Measurements from ENCODE around the gene MEX3C.

Gene MEX3C

GRCh38 chr18:51154431-51155063 is 42.9 kb downstream of the MEX3C start:
- H3K9me3 Mint-ChIP-seq, result no peaks in the 10 kb centered on the region
- peaks cover 44% of the 10 kb centered on the region for H3K4me1 Mint-ChIP-seq (ENCODE audit: low read depth)
- peak overlapping the region; percentile 95 for H3K27ac Mint-ChIP-seq
- no peak for DNase-seq (ENCODE audit: low spot score)
- no peaks in the 10 kb centered on the region for H3K27me3 Mint-ChIP-seq (ENCODE audit: low read depth)
- H3K36me3 Mint-ChIP-seq (ENCODE audit: low read depth), result no peaks in the 10 kb centered on the region
- peak overlapping the region; percentile 88 for H3K4me3 Mint-ChIP-seq

DNA sequence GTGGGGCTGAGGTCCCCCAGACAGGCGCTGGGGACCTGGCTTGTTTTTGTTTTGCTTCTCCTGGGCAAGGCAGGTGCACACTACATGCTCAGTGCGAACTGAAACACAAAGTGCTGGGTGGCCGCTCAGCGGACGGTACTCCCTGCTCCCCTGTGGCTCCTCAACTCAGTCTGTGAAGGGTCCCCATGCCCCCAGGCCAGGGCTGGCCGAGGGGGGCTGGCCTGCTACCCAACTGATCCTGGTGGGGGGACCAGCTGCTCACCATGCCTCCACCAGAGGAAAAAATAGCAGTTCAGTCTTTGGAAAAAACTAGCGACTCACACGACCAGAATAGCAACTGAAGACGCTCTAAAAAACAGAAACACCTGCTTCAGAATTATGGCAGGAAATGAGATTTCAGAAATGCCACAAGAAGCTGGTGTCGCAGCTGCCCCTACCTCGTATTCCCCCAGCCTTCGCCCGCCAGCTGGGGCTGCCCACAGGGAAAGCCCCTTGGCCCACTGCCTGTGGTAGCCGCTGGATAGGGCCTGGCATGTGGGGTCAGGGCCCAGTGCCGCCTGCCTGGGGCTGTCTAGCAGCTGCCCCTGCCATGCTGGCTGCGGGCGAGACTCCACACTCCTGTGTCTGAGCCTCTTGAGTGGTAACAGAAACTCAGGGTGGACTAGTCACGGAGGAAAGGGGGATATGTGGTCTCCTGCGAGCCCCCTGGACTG is 43.7 kb downstream of the MEX3C start:
- peak overlapping the region; percentile 88 for H3K4me3 Mint-ChIP-seq

DNA sequence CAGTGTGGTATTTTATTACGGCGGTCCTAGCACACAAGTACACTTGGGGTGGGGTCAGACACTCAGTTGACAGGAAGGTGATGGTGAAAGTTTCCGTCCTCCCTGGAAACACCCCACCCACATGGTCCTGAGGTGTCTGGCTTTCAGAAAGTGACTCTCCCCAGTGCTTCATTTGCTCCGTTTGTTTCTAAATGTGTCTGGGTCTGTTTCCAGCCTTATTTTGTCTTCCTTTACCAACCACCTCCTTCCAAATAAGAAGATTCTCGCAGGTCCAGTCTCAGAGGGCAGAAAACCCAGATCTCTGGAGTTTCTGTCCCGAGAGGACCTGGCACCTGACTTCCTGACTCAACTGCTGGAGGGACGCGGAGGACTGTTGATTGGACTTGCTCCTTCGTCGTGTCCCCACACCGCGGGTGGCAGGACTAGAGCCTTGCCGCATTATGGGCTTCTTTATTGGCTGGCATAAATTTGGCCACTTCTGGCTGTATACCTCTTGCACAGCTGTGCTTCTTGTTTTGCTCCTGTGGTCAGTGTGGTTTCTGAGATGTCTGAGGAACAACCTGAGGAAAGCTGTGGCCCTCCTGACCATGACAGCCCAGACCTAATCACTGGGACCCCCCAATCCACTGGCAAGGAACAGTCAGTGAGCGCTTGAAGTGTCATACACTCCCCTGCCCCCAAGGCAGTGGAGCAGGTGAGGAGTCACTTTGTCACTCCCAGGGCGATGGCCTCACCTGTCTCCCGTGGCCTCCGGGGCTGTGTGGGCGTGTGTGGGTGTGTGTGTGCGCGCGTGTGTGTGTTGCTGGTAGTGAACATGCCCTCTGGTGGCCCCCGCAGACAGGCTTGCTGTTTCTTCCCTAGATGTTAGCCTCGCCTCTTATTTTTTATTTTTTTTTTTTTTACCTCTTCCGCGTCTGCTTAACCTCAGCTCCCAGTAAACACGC is 45.6 kb downstream of the MEX3C start:
- Mint-ChIP-seq H3K4me3 (peak overlapping the region; percentile 76), H3K27ac (peak overlapping the region; percentile 87), H3K36me3 (ENCODE audit: low read depth) (no peaks in the 10 kb centered on the region), H3K9me3 (no peaks in the 10 kb centered on the region), H3K27me3 (ENCODE audit: low read depth) (no peaks in the 10 kb centered on the region), H3K4me1 (ENCODE audit: low read depth) (peaks cover 44% of the 10 kb centered on the region)
- peak; percentile 80 for DNase-seq (ENCODE audit: low spot score)

More for the DNA sequence above, 43.7 kb downstream of the MEX3C start:
- peak; percentile 48 for DNase-seq (ENCODE audit: low spot score)
- Mint-ChIP-seq H3K4me1 (ENCODE audit: low read depth) (peaks cover 44% of the 10 kb centered on the region), H3K36me3 (ENCODE audit: low read depth) (no peaks in the 10 kb centered on the region), H3K27ac (peak overlapping the region; percentile 95), H3K9me3 (no peaks in the 10 kb centered on the region), H3K27me3 (ENCODE audit: low read depth) (no peaks in the 10 kb centered on the region)

GRCh38 chr18:51151185-51151567 is 46.3 kb downstream of the MEX3C start:
- Mint-ChIP-seq H3K9me3 (no peaks in the 10 kb centered on the region), H3K27ac (peak overlapping the region; percentile 20), H3K27me3 (ENCODE audit: low read depth) (no peaks in the 10 kb centered on the region), H3K4me1 (ENCODE audit: low read depth) (peaks cover 42% of the 10 kb centered on the region), H3K36me3 (ENCODE audit: low read depth) (no peaks in the 10 kb centered on the region), H3K4me3 (peak overlapping the region; percentile 76)
- no peak for DNase-seq (ENCODE audit: low spot score)

GRCh38 chr18:51150113-51150700 is 47.3 kb downstream of the MEX3C start:
- peak overlapping the region; percentile 3 for H3K4me3 Mint-ChIP-seq
- H3K27ac Mint-ChIP-seq, result peak overlapping the region; percentile 56
- no peak for DNase-seq (ENCODE audit: low spot score)
- no peaks in the 10 kb centered on the region for H3K9me3 Mint-ChIP-seq
- no peaks in the 10 kb centered on the region for H3K36me3 Mint-ChIP-seq (ENCODE audit: low read depth)
- H3K4me1 Mint-ChIP-seq (ENCODE audit: low read depth), result peaks cover 42% of the 10 kb centered on the region
- no peaks in the 10 kb centered on the region for H3K27me3 Mint-ChIP-seq (ENCODE audit: low read depth)

GRCh38 chr18:51149670-51150069 is 47.8 kb downstream of the MEX3C start:
- H3K27ac Mint-ChIP-seq, result peak overlapping the region; percentile 56
- no peaks in the 10 kb centered on the region for H3K9me3 Mint-ChIP-seq
- H3K4me1 Mint-ChIP-seq (ENCODE audit: low read depth), result peaks cover 41% of the 10 kb centered on the region
- DNase-seq (ENCODE audit: low spot score), result no peak
- peak overlapping the region; percentile 3 for H3K4me3 Mint-ChIP-seq
- H3K27me3 Mint-ChIP-seq (ENCODE audit: low read depth), result no peaks in the 10 kb centered on the region
- H3K36me3 Mint-ChIP-seq (ENCODE audit: low read depth), result no peaks in the 10 kb centered on the region

- H3K27me3 Mint-ChIP-seq (ENCODE audit: low read depth), result no peaks in the 10 kb centered on the region
These were observed 50.6 kb downstream of the MEX3C start for GRCh38 chr18:51146909-51147308.

DNA sequence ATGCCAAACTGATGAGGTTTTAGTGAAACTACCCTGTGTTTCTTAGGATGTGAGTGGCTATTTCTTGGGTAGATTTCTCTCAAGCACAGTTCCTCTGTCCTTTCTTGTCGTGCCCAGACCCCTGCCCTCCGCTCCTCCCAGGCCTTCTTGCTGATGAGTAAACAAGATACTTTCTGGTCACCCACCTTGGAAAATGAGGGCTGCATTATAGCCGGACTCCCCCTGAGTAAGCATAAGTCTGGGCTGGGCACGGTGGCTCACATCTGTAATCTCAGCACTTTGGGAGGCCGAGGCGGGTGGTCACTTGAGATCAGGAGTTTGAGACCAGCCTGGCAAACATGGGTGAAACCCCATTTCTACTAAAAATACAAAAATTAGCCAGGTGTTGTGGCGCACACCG is 58.5 kb downstream of the MEX3C start:
- DNase-seq (ENCODE audit: low spot score), result no peak
- no peaks in the 10 kb centered on the region for H3K36me3 Mint-ChIP-seq (ENCODE audit: low read depth)
- no peak overlapping the region for H3K4me3 Mint-ChIP-seq
- no peaks in the 10 kb centered on the region for H3K4me1 Mint-ChIP-seq (ENCODE audit: low read depth)
- no peaks in the 10 kb centered on the region for H3K9me3 Mint-ChIP-seq
- no peak overlapping the region for H3K27ac Mint-ChIP-seq
- H3K27me3 Mint-ChIP-seq (ENCODE audit: low read depth), result no peaks in the 10 kb centered on the region

More at GRCh38 chr18:51146909-51147308, 50.6 kb downstream of the MEX3C start:
- Mint-ChIP-seq H3K4me1 (ENCODE audit: low read depth) (peaks cover 19% of the 10 kb centered on the region), H3K9me3 (no peaks in the 10 kb centered on the region), H3K27ac (no peak overlapping the region), H3K4me3 (no peak overlapping the region), H3K36me3 (ENCODE audit: low read depth) (no peaks in the 10 kb centered on the region)
- DNase-seq (ENCODE audit: low spot score), result no peak

- no peak for DNase-seq (ENCODE audit: low spot score)
- Mint-ChIP-seq H3K4me1 (ENCODE audit: low read depth) (no peaks in the 10 kb centered on the region), H3K9me3 (no peaks in the 10 kb centered on the region), H3K27ac (no peak overlapping the region), H3K4me3 (no peak overlapping the region), H3K36me3 (ENCODE audit: low read depth) (no peaks in the 10 kb centered on the region), H3K27me3 (ENCODE audit: low read depth) (no peaks in the 10 kb centered on the region)
These were observed 59.6 kb downstream of the MEX3C start for GRCh38 chr18:51137891-51138290.

DNA sequence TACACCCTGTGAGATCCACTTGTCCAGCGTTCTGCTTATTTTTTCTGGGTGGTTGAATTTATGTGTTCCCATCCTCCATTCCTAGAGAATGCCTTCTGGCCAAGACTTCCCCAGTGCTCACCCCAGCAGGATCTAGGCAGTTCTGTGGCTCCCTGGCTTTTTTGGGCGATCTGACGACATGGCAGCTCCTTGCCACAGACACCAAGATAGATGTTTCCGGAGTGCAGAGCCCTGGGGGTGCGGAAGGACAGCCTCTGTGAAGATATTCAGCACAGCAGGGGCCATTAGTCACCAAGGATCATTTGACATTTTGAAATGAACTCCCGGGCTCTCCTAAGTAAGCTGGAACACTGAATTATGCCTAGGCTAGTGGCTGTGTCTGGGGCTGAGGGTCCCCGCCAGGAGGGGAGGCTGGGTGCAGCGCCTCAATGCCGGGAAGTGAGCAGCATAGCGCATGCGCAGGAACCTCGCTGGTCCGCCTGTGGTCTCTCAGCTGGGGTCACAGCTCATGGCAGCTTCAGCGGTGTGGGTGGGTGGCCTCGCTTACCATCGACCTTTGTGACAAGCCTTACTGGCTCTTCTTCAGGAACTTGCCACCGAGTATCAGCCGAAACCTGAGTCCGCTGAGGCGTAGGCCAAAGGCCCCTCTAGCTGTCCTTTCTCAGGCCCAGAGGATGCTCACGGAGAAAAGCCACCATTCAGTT is 60.3 kb downstream of the MEX3C start:
- Mint-ChIP-seq H3K4me1 (ENCODE audit: low read depth) (no peaks in the 10 kb centered on the region), H3K9me3 (no peaks in the 10 kb centered on the region)
- DNase-seq (ENCODE audit: low spot score), result no peak

DNA sequence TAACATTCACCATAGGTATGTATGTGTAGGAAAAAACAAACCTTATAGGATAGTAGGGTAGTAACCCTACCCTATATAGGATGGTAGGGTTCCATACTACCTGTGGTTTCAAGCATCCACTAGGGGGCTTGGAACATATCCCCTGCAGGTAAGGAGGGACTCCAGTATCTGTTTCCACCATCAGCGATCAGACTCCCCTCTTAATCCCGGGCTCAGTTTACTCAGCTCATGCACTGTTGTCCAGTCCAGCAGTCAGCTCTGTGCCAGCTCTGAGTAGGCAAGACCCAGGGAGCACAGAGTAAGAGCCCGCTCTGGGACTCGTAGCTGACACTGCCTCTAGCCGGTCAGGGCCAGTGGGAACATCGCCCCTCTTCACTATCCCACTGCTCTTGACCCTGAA is 61.7 kb downstream of the MEX3C start:
- Mint-ChIP-seq H3K9me3 (no peaks in the 10 kb centered on the region), H3K4me3 (no peak overlapping the region), H3K36me3 (ENCODE audit: low read depth) (no peaks in the 10 kb centered on the region), H3K27ac (no peak overlapping the region), H3K4me1 (ENCODE audit: low read depth) (no peaks in the 10 kb centered on the region), H3K27me3 (ENCODE audit: low read depth) (no peaks in the 10 kb centered on the region)
- DNase-seq (ENCODE audit: low spot score), result no peak

More for the DNA sequence above, 60.3 kb downstream of the MEX3C start:
- no peak overlapping the region for H3K4me3 Mint-ChIP-seq
- H3K27ac Mint-ChIP-seq, result no peak overlapping the region
- no peaks in the 10 kb centered on the region for H3K27me3 Mint-ChIP-seq (ENCODE audit: low read depth)
- H3K36me3 Mint-ChIP-seq (ENCODE audit: low read depth), result no peaks in the 10 kb centered on the region

DNA sequence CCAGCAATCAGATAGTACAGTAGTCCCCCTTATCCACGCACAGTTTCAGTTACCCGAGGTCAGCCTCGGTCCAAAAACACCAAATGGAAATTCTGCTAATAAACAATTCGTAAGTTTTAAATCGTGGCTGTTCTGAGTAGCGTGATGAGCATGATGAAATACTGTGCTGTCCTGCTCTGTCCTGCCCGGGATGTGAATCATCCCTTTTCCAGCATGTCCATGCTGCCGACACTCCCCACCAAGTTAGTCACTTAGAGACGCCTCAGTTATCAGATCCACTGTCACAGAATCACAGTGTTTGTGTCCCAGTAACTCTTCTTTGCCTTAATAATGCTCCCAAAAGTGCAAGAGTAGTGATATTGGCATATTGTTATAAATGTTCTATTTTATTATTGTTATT is 62.1 kb downstream of the MEX3C start:
- H3K4me3 Mint-ChIP-seq, result no peak overlapping the region
- H3K4me1 Mint-ChIP-seq (ENCODE audit: low read depth), result no peaks in the 10 kb centered on the region
- H3K9me3 Mint-ChIP-seq, result no peaks in the 10 kb centered on the region
- no peaks in the 10 kb centered on the region for H3K36me3 Mint-ChIP-seq (ENCODE audit: low read depth)
- DNase-seq (ENCODE audit: low spot score), result no peak
- no peak overlapping the region for H3K27ac Mint-ChIP-seq
- no peaks in the 10 kb centered on the region for H3K27me3 Mint-ChIP-seq (ENCODE audit: low read depth)

- Mint-ChIP-seq H3K9me3 (no peaks in the 10 kb centered on the region), H3K36me3 (ENCODE audit: low read depth) (no peaks in the 10 kb centered on the region)
- no peak for DNase-seq (ENCODE audit: low spot score)
These were observed 62.8 kb downstream of the MEX3C start for GRCh38 chr18:51134721-51135120.

More at GRCh38 chr18:51134721-51135120, 62.8 kb downstream of the MEX3C start:
- Mint-ChIP-seq H3K4me1 (ENCODE audit: low read depth) (no peaks in the 10 kb centered on the region), H3K27ac (no peak overlapping the region), H3K27me3 (ENCODE audit: low read depth) (no peaks in the 10 kb centered on the region), H3K4me3 (no peak overlapping the region)

Data from T-helper 2 cell treated with Interferon-gamma antibody and Interleukin-4, amounts not matched to agents 5 μg/mL and 100 μg/mL, for 36 hours (primary cell).